ENCODE measurements around the gene IL5RA.

GRCh38 chr3:3053974-3054373, 56.2 kb downstream of the IL5RA start:
- no peak for TF ChIP-seq POLR2AphosphoS5 (IDR thresholded peaks at IDR 0.05)
- TF ChIP-seq CTCF (IDR thresholded peaks at IDR 0.05 in 8 of 11, conservative IDR thresholded peaks at IDR 0.05 in 3 of 11) = no peak
- TF ChIP-seq POLR2A (IDR thresholded peaks at IDR 0.05) = no peak

Data from spleen (tissue), 7 donors.